ENCODE results near the gene C10orf90. TPM values are rescaled to one million over a fixed set of nuclear protein-coding genes. Genes with fewer than 3 reads are reported as not detected.

Gene C10orf90
- total and polyA plus RNA-seq, 2 donors (not counting 3 experiments of a cell fraction or from before 2014, with no cell fraction given), result not detected

DNA sequence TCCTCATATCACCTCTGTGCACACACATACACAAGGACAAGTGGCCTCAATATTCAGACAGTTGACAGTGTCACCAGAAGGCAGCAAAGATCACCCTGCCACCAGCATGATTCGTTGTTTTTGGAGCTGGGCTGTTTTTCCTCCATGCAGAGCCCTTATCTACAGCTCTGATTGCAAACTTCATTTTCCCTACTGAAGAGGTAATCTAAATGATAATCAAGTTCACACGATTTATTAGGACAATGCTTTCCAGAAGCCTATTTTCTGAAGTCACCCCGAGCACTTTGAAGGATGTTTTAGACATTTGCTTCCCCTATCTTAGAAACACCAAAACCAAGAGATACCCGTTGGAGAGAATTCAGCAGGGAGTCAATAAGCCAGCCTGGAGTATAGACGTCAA lies 236.3 kb downstream of the C10orf90 start:
- CTCF ChIA-PET, result no interaction called here
- Histone ChIP-seq H3K27ac (ENCODE audit: insufficient read depth, low read depth, low read length) (no peak overlapping the region), H3K9me3 (replicated peaks; ENCODE audit: control insufficient read depth, insufficient read depth, low read length) (no peaks in the 10 kb centered on the region), H3K9me1 (replicated peaks; ENCODE audit: control insufficient read depth, extremely low read depth, insufficient read depth, low read length) (no peaks in the 10 kb centered on the region), H3K9ac (replicated peaks; ENCODE audit: extremely low read depth, insufficient read depth, low read length) (no peak overlapping the region), H2AFZ (ENCODE audit: low read depth, low read length) (no peak overlapping the region), H4K20me1 (replicated peaks; ENCODE audit: control insufficient read depth, extremely low read depth, insufficient read depth, low read length) (no peaks in the 10 kb centered on the region), H3K4me1 (ENCODE audit: control insufficient read depth, extremely low read depth, insufficient read depth, low read length) (no peaks in the 10 kb centered on the region), H3K79me2 (ENCODE audit: control insufficient read depth, insufficient read depth, low read length) (no peaks in the 10 kb centered on the region), H3K36me3 (ENCODE audit: control insufficient read depth in 2 of 2, extremely low read depth in 1 of 2, insufficient read depth in 2 of 2, low read length in 2 of 2) (no peaks in the 10 kb centered on the region), H3K27me3 (ENCODE audit: control insufficient read depth in 2 of 2, insufficient read depth in 2 of 2, low read length in 2 of 2) (no peaks in the 10 kb centered on the region), H3K4me3 (replicated peaks in 1 of 3; ENCODE audit: insufficient read depth in 1 of 3, low read depth in 1 of 3, low read length in 3 of 3) (no peak overlapping the region), H3K4me2 (ENCODE audit: insufficient read depth, low read length) (no peak overlapping the region)
- POLR2A ChIA-PET, result no interaction called here
- BruUV-seq (replicated peaks), result no TSS peak
- no peak for DNase-seq (ENCODE audit: low read depth, low spot score)
- FAIRE-seq, result no peak
- intact Hi-C loops (cut with micrococcal nuclease), result no loop called here
- TF ChIP-seq GATA2 (IDR thresholded peaks at IDR 0.05; ENCODE audit: insufficient read depth, insufficient read length, low read depth, low read length), result no peak
- no peak for TF ChIP-seq POLR2AphosphoS5 (IDR thresholded peaks at IDR 0.05; ENCODE audit: insufficient read depth, low read depth, low read length)
- TF ChIP-seq MYC (IDR thresholded peaks at IDR 0.05; ENCODE audit: low read depth, low read length), result no peak
- no peak for TF ChIP-seq JUN (IDR thresholded peaks at IDR 0.05; ENCODE audit: borderline replicate concordance, insufficient read depth, insufficient read length, low read depth)
- TF ChIP-seq, protein P1, sequence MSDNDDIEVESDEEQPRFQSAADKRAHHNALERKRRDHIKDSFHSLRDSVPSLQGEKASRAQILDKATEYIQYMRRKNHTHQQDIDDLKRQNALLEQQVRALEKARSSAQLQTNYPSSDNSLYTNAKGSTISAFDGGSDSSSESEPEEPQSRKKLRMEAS (IDR thresholded peaks at IDR 0.05; ENCODE audit: insufficient read depth, insufficient read length), result no peak
- TF ChIP-seq FOS (IDR thresholded peaks at IDR 0.05; ENCODE audit: borderline replicate concordance, insufficient read depth, low read length), result no peak
- TF ChIP-seq POLR2A (IDR thresholded peaks at IDR 0.05; ENCODE audit: low read depth, low read length), result no peak
- TF ChIP-seq EZH2 (IDR thresholded peaks at IDR 0.05; ENCODE audit: borderline replicate concordance, low read depth, low read length, severe bottlenecking), result no peak
- TF ChIP-seq, protein P2, sequence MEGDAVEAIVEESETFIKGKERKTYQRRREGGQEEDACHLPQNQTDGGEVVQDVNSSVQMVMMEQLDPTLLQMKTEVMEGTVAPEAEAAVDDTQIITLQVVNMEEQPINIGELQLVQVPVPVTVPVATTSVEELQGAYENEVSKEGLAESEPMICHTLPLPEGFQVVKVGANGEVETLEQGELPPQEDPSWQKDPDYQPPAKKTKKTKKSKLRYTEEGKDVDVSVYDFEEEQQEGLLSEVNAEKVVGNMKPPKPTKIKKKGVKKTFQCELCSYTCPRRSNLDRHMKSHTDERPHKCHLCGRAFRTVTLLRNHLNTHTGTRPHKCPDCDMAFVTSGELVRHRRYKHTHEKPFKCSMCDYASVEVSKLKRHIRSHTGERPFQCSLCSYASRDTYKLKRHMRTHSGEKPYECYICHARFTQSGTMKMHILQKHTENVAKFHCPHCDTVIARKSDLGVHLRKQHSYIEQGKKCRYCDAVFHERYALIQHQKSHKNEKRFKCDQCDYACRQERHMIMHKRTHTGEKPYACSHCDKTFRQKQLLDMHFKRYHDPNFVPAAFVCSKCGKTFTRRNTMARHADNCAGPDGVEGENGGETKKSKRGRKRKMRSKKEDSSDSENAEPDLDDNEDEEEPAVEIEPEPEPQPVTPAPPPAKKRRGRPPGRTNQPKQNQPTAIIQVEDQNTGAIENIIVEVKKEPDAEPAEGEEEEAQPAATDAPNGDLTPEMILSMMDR (IDR thresholded peaks at IDR 0.05; ENCODE audit: extremely low read depth in 1 of 2, insufficient read depth in 1 of 2, low read depth in 1 of 2, low read length in 2 of 2), result no peak
- dilution Hi-C loops (cut with MboI; ENCODE audit: extremely low pct_ligation_motif_present, low sequenced_read_pairs), result no loop called here
